HG02943 (cell line): ENCODE data around the gene EIF4A3.

ENCODE experiments used
- ATAC-seq: cut with Tn5 transposase; IDR thresholded peaks from one replicate; pipeline ENCODE4 v1.9.1; 2021; ENCODE audit warnings: mild to moderate bottlenecking, low read depth, moderate library complexity; ENCODE audit not compliant: unreplicated experiment

Gene EIF4A3

DNA sequence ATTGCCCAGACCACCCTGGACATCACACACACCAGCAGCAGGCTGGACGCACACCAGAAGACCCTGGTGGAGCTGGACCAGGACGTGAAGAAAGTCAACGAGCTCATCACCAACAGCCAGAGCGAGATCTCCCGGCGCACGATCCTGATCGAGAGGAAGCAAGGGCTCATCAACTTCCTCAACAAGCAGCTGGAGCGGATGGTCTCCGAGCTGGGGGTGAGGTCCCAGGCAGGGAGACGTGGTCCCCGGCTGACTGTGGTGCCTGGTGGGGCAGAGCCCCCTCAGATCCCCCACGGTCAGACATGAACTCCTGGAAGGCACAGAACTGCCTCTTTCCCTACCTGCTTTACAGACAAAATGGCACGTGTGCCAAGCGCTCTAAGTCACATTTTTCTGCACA lies 62.2 kb downstream of the EIF4A3 start:
- ATAC-seq, result no peak
